Activated CD4-positive, alpha-beta T cell treated with anti-CD3 and anti-CD28 coated beads, Interleukin-2, amount 10 ng/mL, durations not matched to agents 24 days and 14 days (primary cell): ENCODE results near the gene SLC38A3. TPM values are rescaled to one million over a fixed set of nuclear protein-coding genes. Genes with fewer than 3 reads are reported as not detected.
"Not testable (repeated sequence)": the region's sequence is repeated elsewhere in the genome, so short reads cannot be mapped to it uniquely, and the experiment has no call there.

Experiments used
- DNase-seq: peaks from one replicate; pipeline ENCODE4 v3.0.0; 2022
- H3K27ac Mint-ChIP-seq: one replicate; pipeline ENCODE4 v1.8.0; 2022; ENCODE audit warnings: mild to moderate bottlenecking, mixed read lengths
- H3K27me3 Mint-ChIP-seq: one replicate; pipeline ENCODE4 v1.8.0; 2022; ENCODE audit warnings: mixed read lengths
- H3K36me3 Mint-ChIP-seq: one replicate; pipeline ENCODE4 v1.8.0; 2022; ENCODE audit warnings: low read depth, mild to moderate bottlenecking, mixed read lengths
- H3K4me1 Mint-ChIP-seq: one replicate; pipeline ENCODE4 v1.8.0; 2021; ENCODE audit warnings: mixed read lengths
- H3K4me3 Mint-ChIP-seq: one replicate; pipeline ENCODE4 v1.8.0; 2022; ENCODE audit warnings: mild to moderate bottlenecking, moderate library complexity, mixed read lengths
- H3K9me3 Mint-ChIP-seq: one replicate; pipeline ENCODE4 v1.8.0; 2021; ENCODE audit warnings: mixed read lengths
- intact Hi-C: fragments of 100-400 bp; cut with micrococcal nuclease; formaldehyde crosslinking; loops from one replicate; pipeline ENCODE4 v1.15.1; 2023
- total RNA-seq: library from RNA; stranded (reverse); gene quantifications from 2 replicates; pipeline ENCODE4 v1.2.3, GENCODE V29; 2022

Gene SLC38A3
- total RNA-seq, 1 donor from 2014 or later: not detected

DNA sequence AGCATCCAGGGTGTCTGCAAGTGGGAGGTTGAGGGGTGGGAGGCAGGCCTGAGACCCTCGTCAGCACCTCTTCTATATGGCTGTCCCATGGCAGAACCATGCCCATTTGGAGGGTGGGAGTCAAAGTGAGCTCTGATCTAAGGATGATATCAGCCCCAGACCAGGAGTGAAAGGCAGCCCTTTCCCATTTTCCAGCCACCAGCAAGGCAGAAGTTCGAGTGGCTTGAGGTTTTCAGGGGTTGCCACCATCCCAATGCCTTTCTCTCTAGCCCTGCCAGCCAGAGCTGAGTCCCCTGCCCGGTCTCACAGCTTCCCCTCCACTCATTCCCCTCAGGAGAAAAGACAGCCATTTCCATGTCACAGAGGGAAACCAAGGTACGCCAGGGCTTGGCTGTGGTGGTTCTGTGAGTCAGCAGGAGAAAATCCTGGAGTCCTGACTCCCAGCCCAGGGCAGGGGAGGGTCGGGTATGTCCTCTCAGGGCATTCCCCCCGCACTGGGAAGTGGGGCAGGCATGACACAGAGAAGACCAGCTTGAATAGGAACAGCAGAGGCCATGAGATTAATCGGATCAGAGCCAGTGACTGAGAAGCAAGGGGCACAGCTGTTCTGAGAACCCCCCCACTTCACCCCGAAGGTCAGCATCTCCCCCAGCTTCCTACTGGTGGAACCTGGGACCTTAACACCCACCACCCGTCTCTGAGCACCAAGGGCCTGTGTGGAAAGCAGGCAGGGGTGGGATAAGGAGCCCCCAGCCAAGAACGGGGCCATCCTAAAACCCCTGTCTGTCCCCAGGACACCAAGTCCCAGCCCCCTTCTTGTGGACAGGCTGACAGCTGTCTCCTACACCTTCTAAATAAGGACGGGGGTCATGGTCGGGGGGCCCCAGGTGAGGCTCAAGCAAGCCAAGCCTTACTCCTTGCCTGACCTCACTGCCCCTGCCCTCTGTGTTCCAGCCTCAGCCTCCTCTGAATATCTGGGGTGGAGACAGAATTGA lies 965 bp upstream of the SLC38A3 start:
- Mint-ChIP-seq H3K36me3 (no peaks in the 10 kb centered on the region), H3K27ac (no peak overlapping the region), H3K27me3 (peaks cover 42% of the 10 kb centered on the region), H3K4me1 (no peaks in the 10 kb centered on the region), H3K4me3 (no peak overlapping the region), H3K9me3 (no peaks in the 10 kb centered on the region)
- DNase-seq: no peak
- intact Hi-C loops: no loop called here

DNA sequence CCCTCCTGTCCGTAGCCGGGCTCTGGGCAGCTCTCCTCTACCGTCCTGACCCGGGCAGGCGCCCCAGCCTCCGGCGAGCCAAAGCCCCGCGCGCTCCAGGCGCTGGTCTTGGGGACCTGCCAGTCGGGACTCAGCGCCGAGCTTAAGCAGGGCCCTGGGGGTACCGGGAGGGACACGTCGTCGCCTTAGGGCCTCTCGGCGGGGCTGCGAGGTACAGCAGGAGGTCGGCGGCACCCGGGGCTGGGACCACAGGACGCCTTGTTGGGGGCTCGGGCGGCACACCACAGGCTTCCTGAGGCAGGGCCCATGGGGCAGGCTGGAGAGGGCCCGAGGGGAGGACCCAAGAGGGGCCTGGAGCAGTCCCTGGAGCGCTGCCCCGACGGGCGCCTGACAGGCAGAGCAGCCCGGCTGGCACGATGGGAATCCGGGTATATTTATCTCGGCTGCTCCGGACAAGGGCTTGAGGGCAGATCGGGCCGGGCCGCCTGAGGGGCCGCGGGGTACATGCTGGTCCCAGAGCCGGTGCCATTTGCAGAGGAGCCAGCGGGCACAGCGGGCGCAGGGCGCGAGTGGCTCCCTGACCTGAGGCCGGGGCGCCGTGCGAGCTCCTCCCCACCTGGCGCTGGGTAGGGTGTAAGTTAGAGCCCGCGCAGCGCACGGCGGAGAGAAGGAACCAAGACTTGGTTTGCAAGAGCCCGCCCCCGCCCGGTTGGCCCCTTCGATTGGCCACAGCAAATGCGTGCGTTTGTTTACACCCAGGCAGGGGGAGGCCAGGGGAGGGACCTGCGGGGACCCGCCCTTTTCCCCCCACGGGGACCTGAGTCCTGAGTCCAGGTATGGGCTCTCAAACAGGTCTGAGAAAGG lies 574 bp downstream of the SLC38A3 start:
- no peak overlapping the region for H3K4me3 Mint-ChIP-seq
- peak; percentile 77 for DNase-seq
- no peaks in the 10 kb centered on the region for H3K9me3 Mint-ChIP-seq
- H3K27me3 Mint-ChIP-seq: peaks cover 42% of the 10 kb centered on the region
- intact Hi-C loops: no loop called here
- no peaks in the 10 kb centered on the region for H3K4me1 Mint-ChIP-seq
- H3K27ac Mint-ChIP-seq: no peak overlapping the region
- no peaks in the 10 kb centered on the region for H3K36me3 Mint-ChIP-seq

DNA sequence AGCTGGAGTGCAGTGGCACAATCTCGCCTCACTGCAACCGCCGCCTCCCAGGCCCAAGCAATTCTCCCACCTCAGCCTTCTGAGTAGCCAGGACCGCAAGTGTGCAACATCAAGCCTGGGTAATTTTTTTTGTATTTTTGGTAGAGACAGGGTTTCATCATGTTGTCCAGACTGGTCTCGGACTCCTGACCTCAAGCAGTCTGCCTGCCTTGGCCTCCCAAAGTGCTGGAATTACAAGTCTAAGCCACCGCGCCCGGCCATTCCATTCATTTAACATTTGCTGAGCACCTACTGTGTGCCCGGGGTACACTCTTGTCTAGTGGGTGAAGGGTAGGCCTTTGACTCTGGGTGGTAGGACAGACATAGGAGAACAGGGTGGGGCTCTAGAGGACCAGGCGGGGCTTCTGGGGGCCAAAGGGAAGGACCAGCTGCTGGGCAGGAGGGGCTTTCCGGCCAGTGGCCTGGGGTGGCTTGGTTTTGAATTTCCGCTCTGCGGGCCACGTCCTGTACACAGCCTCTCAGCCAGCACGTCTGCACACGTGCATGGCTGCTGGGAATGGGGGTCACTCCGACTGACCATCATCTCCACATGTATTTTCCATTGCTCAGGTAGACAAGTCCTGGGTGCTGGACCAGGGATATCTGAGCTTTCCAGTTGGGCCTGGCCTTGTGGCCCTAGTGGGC lies 2.4 kb downstream of the SLC38A3 start:
- Mint-ChIP-seq H3K27me3 (peaks cover 40% of the 10 kb centered on the region), H3K4me3 (no peak overlapping the region), H3K36me3 (no peaks in the 10 kb centered on the region), H3K4me1 (peaks cover 4% of the 10 kb centered on the region), H3K9me3 (no peaks in the 10 kb centered on the region), H3K27ac (no peak overlapping the region)
- intact Hi-C loops: no loop called here
- no peak for DNase-seq

DNA sequence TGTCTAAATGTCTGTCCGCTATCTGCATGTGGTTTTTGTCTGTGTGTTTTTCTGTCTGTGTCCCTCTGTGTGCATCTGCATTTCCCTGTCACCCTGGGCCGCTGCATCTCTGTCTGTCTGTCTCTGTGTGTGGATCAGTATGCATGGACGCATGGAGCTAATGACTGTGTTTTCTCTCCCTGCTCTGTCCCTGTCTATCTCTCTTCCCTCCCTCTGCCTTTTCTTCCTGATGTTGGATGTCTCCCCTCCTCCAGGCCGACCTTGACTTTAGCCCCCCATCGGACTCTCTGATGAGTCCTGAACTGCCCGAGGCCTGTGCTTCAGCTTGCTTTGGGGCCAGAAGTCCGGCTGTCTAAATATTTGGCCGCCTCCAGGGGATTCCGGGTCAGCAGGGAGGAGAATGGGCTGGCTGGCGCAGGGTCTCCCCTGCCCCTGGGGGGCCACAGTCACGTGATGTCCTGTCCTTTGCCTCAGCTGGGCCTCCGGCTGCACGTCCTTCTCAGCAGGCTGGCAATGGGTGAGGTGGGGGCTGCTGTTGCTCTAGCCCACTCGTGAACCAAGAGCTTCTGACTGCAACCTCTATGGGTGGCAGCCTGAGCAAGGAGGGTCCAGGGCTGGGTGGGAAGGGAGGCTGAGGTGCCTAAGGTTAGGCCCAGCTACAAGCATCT lies 3.7 kb downstream of the SLC38A3 start:
- Mint-ChIP-seq H3K4me3 (no peak overlapping the region), H3K27me3 (peaks cover 30% of the 10 kb centered on the region), H3K4me1 (peaks cover 4% of the 10 kb centered on the region), H3K9me3 (no peaks in the 10 kb centered on the region), H3K36me3 (no peaks in the 10 kb centered on the region), H3K27ac (no peak overlapping the region)
- DNase-seq: no peak
- intact Hi-C loops: no loop called here

DNA sequence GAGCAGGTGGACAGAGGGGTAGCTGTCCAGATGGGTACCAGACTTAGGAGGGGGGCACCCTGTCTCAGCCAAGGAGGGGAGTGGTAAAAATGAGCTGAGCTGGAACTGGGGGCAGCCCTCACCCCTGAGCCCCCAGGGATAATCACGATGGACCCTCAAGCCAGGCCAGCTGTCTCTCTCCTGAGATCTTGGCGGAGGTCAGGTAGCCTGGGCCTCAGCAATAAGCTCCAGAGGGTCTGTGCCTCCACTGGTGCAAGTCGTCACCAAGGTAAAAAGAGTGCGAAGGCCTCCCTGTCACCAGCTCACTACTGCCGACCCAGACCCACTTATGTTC lies 5.1 kb downstream of the SLC38A3 start:
- no peaks in the 10 kb centered on the region for H3K36me3 Mint-ChIP-seq
- H3K9me3 Mint-ChIP-seq: no peaks in the 10 kb centered on the region
- no peak overlapping the region for H3K27ac Mint-ChIP-seq
- peaks cover 21% of the 10 kb centered on the region for H3K27me3 Mint-ChIP-seq
- H3K4me1 Mint-ChIP-seq: peaks cover 4% of the 10 kb centered on the region
- no peak overlapping the region for H3K4me3 Mint-ChIP-seq
- DNase-seq: no peak
- intact Hi-C loops: no loop called here

GRCh38 chr3:50210510-50211367 lies 5.7 kb downstream of the SLC38A3 start:
- Mint-ChIP-seq H3K9me3 (no peaks in the 10 kb centered on the region), H3K27me3 (peaks cover 19% of the 10 kb centered on the region), H3K36me3 (no peaks in the 10 kb centered on the region), H3K4me3 (no peak overlapping the region), H3K4me1 (peaks cover 4% of the 10 kb centered on the region), H3K27ac (no peak overlapping the region)
- DNase-seq: no peak
- intact Hi-C loops: no loop called here

DNA sequence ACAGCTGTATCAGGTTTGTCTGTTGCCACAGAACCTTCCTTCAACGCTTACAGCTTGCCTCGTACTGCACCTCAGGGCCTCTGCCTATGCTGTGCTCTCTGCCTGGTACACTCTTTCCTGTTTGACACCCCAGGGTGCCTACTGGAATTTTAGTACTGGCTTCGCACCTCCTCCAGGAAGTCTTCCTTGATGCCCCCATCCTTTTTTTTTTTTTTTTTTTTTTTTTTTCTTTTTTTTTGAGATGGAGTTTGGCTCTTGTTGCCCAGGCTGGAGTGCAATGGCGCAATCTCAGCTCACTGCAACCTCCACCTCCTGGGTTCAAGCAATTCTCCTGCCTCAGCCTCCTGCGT lies 6.3 kb downstream of the SLC38A3 start:
- peaks cover 16% of the 10 kb centered on the region for H3K27me3 Mint-ChIP-seq
- H3K36me3 Mint-ChIP-seq, H3K4me1 Mint-ChIP-seq, H3K27ac Mint-ChIP-seq, H3K9me3 Mint-ChIP-seq, H3K4me3 Mint-ChIP-seq, intact Hi-C loops, DNase-seq: not testable (repeated sequence)

GRCh38 chr3:50211930-50212329 lies 6.9 kb downstream of the SLC38A3 start:
- H3K27ac Mint-ChIP-seq: no peak overlapping the region

DNA sequence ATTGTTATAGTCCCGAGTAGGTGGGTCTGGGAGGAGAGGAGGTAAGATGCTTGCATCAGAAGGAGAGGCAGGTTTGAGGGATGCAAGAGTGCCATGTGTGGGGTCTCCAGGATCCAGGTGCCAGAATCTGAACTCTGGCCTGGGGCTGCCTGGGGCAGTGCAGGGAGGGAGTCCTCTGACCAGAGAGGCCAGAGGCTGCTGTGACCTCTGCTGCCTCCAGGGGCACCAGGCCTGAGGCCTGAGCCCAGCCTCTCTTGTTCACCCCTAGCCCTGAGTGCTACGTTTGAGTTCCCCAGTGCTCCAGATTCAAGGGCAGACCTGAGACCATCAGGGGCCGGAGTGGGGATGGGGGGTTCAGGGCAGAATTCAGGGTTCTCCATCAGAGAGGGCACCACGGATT lies 7.4 kb downstream of the SLC38A3 start:
- DNase-seq: no peak
- Mint-ChIP-seq H3K27ac (no peak overlapping the region), H3K36me3 (no peaks in the 10 kb centered on the region), H3K27me3 (peaks cover 8% of the 10 kb centered on the region), H3K4me3 (no peak overlapping the region), H3K4me1 (peaks cover 4% of the 10 kb centered on the region), H3K9me3 (no peaks in the 10 kb centered on the region)
- intact Hi-C loops: no loop called here

More at GRCh38 chr3:50211930-50212329, 6.9 kb downstream of the SLC38A3 start:
- intact Hi-C loops: no loop called here
- DNase-seq: no peak
- Mint-ChIP-seq H3K9me3 (no peaks in the 10 kb centered on the region), H3K4me1 (peaks cover 4% of the 10 kb centered on the region), H3K36me3 (no peaks in the 10 kb centered on the region), H3K4me3 (no peak overlapping the region), H3K27me3 (peaks cover 10% of the 10 kb centered on the region)

DNA sequence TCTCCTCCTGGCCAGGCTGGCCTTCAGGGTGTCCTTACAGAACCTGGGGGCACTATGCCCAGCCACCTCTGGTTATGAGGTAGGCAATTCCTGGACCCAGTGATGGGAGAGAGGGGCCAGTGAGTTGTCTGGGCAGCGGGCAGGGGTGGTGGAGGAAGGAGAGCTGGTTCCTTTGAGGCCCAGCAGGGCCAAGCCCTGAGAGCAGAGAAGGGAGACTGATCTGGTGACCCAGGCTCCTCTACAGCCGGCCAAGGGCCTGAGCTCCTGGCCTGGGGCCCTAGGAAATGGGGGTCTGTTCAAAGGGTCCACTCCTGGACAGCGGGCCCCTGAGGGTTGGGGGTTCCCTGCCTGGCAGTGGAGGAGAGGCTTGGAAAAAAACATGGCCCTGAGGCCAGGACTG lies 7.9 kb downstream of the SLC38A3 start:
- no peaks in the 10 kb centered on the region for H3K9me3 Mint-ChIP-seq
- DNase-seq: no peak
- peaks cover 4% of the 10 kb centered on the region for H3K4me1 Mint-ChIP-seq
- no peak overlapping the region for H3K4me3 Mint-ChIP-seq
- H3K27me3 Mint-ChIP-seq: peaks cover 5% of the 10 kb centered on the region
- intact Hi-C loops: no loop called here
- H3K36me3 Mint-ChIP-seq: no peaks in the 10 kb centered on the region
- H3K27ac Mint-ChIP-seq: no peak overlapping the region

GRCh38 chr3:50213373-50213772 lies 8.3 kb downstream of the SLC38A3 start:
- H3K9me3 Mint-ChIP-seq: no peaks in the 10 kb centered on the region
- H3K4me3 Mint-ChIP-seq: no peak overlapping the region
- H3K36me3 Mint-ChIP-seq: no peaks in the 10 kb centered on the region
- H3K4me1 Mint-ChIP-seq: peaks cover 4% of the 10 kb centered on the region
- no peak overlapping the region for H3K27ac Mint-ChIP-seq
- intact Hi-C loops: no loop called here
- peaks cover 5% of the 10 kb centered on the region for H3K27me3 Mint-ChIP-seq
- DNase-seq: no peak

DNA sequence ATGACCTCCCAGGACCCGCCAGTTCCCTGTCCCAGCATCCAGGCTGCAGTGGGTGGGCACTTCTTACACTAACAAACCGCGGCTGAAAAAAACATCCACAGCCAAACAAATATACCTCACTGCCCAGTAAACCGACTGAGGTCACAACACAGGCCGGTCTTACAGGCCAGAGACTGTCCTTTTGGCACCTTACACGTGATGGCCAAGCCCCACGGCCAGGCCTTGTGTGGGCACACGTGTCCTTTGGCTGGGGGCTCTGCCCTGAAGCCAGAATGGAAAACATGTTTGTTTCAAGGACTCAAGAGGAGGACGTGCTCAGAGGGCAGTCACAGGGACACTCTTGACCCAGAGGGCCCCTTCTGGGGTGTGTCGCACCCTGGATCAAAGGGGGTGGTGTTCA lies 9.8 kb downstream of the SLC38A3 start:
- H3K4me3 Mint-ChIP-seq: no peak overlapping the region
- intact Hi-C loops: no loop called here
- H3K9me3 Mint-ChIP-seq: no peaks in the 10 kb centered on the region
- no peaks in the 10 kb centered on the region for H3K36me3 Mint-ChIP-seq
- no peak for DNase-seq
- H3K27ac Mint-ChIP-seq: no peak overlapping the region
- peaks cover 4% of the 10 kb centered on the region for H3K4me1 Mint-ChIP-seq
- H3K27me3 Mint-ChIP-seq: no peaks in the 10 kb centered on the region

DNA sequence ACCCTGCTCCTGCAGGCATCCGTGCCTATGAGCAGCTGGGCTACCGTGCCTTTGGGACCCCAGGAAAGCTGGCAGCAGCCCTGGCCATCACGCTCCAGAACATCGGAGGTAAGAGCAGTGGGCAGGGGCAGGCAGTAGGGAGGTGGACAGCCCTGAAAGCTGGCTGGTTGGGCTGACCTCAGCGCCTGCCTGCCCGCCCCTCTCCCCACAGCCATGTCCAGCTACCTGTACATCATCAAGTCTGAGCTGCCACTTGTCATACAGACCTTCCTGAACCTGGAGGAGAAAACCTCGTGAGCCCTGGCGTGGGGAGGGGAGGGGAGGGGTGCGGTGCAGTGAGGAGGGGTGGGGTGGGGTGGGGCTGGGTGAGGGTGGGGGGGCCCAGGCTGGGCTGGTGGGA lies 10.5 kb downstream of the SLC38A3 start:
- H3K36me3 Mint-ChIP-seq: no peaks in the 10 kb centered on the region
- no peaks in the 10 kb centered on the region for H3K9me3 Mint-ChIP-seq
- no peak for DNase-seq
- no peak overlapping the region for H3K4me3 Mint-ChIP-seq
- no peaks in the 10 kb centered on the region for H3K27me3 Mint-ChIP-seq
- H3K4me1 Mint-ChIP-seq: peaks cover 4% of the 10 kb centered on the region
- no peak overlapping the region for H3K27ac Mint-ChIP-seq
- intact Hi-C loops: no loop called here
